ENCODE results near the gene ACOX3. TPM values are rescaled to one million over a fixed set of nuclear protein-coding genes. Genes with fewer than 3 reads are reported as not detected.

ACOX3 gene
- total and polyA plus RNA-seq, 10 of the 15 experiments (the other 5 are each of a cell fraction or from before 2014, with no cell fraction given) = 2.0 to 24.5 (median 14.0) TPM

DNA sequence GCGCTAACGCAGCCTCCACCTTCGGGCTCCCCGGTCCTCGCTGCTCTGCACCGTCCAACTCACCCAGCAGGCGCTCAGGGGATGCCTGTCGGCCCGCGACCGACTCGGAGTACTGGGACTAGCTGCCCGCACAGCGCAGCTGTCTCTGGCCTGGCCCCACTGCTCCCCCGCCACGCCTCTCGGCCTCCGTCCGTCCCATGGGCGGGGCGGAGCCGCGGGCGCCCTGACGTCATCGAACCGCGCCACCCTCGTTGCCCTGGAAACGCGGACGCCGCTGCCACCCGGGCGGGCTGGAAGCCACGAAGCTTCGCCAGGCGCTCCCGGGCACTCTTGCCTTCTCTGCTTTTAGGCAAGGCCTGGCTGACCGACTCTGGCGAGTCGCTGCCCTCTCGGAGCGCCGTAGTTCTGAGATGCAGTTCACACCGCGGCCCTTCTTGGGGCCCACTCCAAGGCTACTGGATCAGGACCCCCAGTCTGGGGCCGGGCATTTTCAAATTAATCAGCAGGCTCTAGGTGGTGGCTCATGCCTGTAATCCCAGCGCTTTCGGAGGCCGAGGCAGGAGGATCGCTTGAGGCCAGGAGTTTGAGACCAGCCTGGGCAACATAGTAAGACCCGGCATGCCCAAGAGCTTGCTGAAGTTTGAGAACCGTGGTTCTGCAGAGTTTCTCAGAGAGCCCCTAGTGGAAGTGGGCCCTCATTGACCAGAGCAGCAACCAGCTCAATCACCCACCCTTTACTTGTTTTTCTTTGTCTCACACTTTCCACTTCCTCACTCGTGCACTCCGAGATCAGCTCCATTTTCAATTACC is 12.0 kb downstream of the ACOX3 start (continued):
- TF ChIP-seq, protein P1, sequence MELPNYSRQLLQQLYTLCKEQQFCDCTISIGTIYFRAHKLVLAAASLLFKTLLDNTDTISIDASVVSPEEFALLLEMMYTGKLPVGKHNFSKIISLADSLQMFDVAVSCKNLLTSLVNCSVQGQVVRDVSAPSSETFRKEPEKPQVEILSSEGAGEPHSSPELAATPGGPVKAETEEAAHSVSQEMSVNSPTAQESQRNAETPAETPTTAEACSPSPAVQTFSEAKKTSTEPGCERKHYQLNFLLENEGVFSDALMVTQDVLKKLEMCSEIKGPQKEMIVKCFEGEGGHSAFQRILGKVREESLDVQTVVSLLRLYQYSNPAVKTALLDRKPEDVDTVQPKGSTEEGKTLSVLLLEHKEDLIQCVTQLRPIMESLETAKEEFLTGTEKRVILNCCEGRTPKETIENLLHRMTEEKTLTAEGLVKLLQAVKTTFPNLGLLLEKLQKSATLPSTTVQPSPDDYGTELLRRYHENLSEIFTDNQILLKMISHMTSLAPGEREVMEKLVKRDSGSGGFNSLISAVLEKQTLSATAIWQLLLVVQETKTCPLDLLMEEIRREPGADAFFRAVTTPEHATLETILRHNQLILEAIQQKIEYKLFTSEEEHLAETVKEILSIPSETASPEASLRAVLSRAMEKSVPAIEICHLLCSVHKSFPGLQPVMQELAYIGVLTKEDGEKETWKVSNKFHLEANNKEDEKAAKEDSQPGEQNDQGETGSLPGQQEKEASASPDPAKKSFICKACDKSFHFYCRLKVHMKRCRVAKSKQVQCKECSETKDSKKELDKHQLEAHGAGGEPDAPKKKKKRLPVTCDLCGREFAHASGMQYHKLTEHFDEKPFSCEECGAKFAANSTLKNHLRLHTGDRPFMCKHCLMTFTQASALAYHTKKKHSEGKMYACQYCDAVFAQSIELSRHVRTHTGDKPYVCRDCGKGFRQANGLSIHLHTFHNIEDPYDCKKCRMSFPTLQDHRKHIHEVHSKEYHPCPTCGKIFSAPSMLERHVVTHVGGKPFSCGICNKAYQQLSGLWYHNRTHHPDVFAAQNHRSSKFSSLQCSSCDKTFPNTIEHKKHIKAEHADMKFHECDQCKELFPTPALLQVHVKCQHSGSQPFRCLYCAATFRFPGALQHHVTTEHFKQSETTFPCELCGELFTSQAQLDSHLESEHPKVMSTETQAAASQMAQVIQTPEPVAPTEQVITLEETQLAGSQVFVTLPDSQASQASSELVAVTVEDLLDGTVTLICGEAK (IDR thresholded peaks at IDR 0.05; ENCODE audit: borderline replicate concordance) = peak; percentile 41; the same call in 1 of the 2 replicates
- TF ChIP-seq, protein P2, sequence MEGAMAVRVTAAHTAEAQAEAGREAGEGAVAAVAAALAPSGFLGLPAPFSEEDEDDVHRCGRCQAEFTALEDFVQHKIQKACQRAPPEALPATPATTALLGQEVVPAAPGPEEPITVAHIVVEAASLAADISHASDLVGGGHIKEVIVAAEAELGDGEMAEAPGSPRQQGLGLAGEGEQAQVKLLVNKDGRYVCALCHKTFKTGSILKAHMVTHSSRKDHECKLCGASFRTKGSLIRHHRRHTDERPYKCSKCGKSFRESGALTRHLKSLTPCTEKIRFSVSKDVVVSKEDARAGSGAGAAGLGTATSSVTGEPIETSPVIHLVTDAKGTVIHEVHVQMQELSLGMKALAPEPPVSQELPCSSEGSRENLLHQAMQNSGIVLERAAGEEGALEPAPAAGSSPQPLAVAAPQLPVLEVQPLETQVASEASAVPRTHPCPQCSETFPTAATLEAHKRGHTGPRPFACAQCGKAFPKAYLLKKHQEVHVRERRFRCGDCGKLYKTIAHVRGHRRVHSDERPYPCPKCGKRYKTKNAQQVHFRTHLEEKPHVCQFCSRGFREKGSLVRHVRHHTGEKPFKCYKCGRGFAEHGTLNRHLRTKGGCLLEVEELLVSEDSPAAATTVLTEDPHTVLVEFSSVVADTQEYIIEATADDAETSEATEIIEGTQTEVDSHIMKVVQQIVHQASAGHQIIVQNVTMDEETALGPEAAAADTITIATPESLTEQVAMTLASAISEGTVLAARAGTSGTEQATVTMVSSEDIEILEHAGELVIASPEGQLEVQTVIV (IDR thresholded peaks at IDR 0.05; ENCODE audit: borderline replicate concordance, partially characterized antibody) = no peak
- TF ChIP-seq, protein P3, sequence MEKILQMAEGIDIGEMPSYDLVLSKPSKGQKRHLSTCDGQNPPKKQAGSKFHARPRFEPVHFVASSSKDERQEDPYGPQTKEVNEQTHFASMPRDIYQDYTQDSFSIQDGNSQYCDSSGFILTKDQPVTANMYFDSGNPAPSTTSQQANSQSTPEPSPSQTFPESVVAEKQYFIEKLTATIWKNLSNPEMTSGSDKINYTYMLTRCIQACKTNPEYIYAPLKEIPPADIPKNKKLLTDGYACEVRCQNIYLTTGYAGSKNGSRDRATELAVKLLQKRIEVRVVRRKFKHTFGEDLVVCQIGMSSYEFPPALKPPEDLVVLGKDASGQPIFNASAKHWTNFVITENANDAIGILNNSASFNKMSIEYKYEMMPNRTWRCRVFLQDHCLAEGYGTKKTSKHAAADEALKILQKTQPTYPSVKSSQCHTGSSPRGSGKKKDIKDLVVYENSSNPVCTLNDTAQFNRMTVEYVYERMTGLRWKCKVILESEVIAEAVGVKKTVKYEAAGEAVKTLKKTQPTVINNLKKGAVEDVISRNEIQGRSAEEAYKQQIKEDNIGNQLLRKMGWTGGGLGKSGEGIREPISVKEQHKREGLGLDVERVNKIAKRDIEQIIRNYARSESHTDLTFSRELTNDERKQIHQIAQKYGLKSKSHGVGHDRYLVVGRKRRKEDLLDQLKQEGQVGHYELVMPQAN (conservative IDR thresholded peaks at IDR 0.05) = peak; percentile 98
- TF ChIP-seq, protein P4, sequence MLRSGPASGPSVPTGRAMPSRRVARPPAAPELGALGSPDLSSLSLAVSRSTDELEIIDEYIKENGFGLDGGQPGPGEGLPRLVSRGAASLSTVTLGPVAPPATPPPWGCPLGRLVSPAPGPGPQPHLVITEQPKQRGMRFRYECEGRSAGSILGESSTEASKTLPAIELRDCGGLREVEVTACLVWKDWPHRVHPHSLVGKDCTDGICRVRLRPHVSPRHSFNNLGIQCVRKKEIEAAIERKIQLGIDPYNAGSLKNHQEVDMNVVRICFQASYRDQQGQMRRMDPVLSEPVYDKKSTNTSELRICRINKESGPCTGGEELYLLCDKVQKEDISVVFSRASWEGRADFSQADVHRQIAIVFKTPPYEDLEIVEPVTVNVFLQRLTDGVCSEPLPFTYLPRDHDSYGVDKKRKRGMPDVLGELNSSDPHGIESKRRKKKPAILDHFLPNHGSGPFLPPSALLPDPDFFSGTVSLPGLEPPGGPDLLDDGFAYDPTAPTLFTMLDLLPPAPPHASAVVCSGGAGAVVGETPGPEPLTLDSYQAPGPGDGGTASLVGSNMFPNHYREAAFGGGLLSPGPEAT (IDR thresholded peaks at IDR 0.05; ENCODE audit: low read depth) = peak; percentile 46; the same call in 1 of the 2 replicates
- TF ChIP-seq NBN (IDR thresholded peaks at IDR 0.05) (peak; percentile 83; the same call in 1 of the 2 replicates), TCF12 (IDR thresholded peaks at IDR 0.05; ENCODE audit: low read depth, low read length) (peak; percentile 53; the same call in 1 of the 2 replicates), DPF2 (IDR thresholded peaks at IDR 0.05) (peak; percentile 44), MEF2A (IDR thresholded peaks at IDR 0.05; ENCODE audit: insufficient read depth, low read depth, low read length) (0 out of 2 replicates have a peak, but pooled peaks have one; percentile 39), ATF7 (IDR thresholded peaks at IDR 0.05; ENCODE audit: low read depth) (peak; percentile 95), SP1 (IDR thresholded peaks at IDR 0.05; ENCODE audit: low read depth, low read length) (peak; percentile 83), FOS (IDR thresholded peaks at IDR 0.05; ENCODE audit: borderline replicate concordance, extremely low read depth, insufficient read length) (no peak), IKZF2 (IDR thresholded peaks at IDR 0.05) (no peak), HDAC6 (IDR thresholded peaks at IDR 0.05; ENCODE audit: unreplicated experiment) (no peak), RBBP5 (conservative IDR thresholded peaks at IDR 0.05) (no peak), ZBED1 (IDR thresholded peaks at IDR 0.05; ENCODE audit: borderline replicate concordance) (no peak), HDAC2 (IDR thresholded peaks at IDR 0.05) (no peak), ESRRA (IDR thresholded peaks at IDR 0.05; ENCODE audit: low read length) (no peak), ZNF24 (IDR thresholded peaks at IDR 0.05) (no peak), SIX5 (IDR thresholded peaks at IDR 0.05; ENCODE audit: low read depth, low read length, severe bottlenecking) (peak; percentile 61), RCOR1 (conservative IDR thresholded peaks at IDR 0.05; ENCODE audit: low read depth, low read length) (no peak), MTA2 (IDR thresholded peaks at IDR 0.05; ENCODE audit: low read depth) (no peak)
